SK-N-SH (cell line): ENCODE measurements around the gene BNC2. TPM values are rescaled to one million over a fixed set of nuclear protein-coding genes. Genes with fewer than 3 reads are reported as not detected.

Experiments
- CTCF ChIA-PET: fragments of 300-600, 350-600 bp; formaldehyde crosslinking; extraction: SDS; loops from one replicate; lab custom pipeline; 2021; lab: Yijun Ruan, JAX
- POLR2A ChIA-PET: fragments of 350-600 bp; sonication (Branson Sonifier 250); formaldehyde crosslinking; extraction: SDS; loops from one replicate; lab custom pipeline; 2020; ENCODE audit warnings: antibody characterized with exemption, inconsistent platforms; lab: Yijun Ruan, JAX
- DNase-seq: peaks from one replicate; pipeline ENCODE4 v3.0.0; 2012
- H2AFZ ChIP-seq: fragments of 200-600 bp; sonication (generic); 2 replicates; pipeline ENCODE4 v1.8.1; 2016; ENCODE audit warnings: antibody characterized with exemption, mild to moderate bottlenecking, low read depth
- H3F3A ChIP-seq: fragments of 200-600 bp; sonication (generic); replicated peaks from 2 replicates; pipeline ENCODE3; 2016; ENCODE audit warnings: antibody characterized with exemption, mild to moderate bottlenecking; ENCODE audit not compliant: insufficient read depth
- H3K27ac ChIP-seq, 2 experiments: fragments of 200-500 bp in 1 of 2; fragments of 200-600 bp in 1 of 2; sonication (Bioruptor generic) in 1 of 2; sonication (generic), shearing (Covaris generic) in 1 of 2; 2 replicates each; pipeline versions ENCODE4 v1.5.1 to v1.6.1; 2014 to 2016; ENCODE audit warnings: low read depth in 2 of 2, inconsistent platforms in 1 of 2, low read length in 1 of 2, mild to moderate bottlenecking in 1 of 2, mixed read lengths in 1 of 2
- H3K27me3 ChIP-seq: fragments of 200-600 bp; sonication (generic), shearing (Covaris generic); 2 replicates; pipeline ENCODE4 v1.6.1; 2016; ENCODE audit warnings: mixed run types; ENCODE audit not compliant: insufficient read depth
- H3K36me3 ChIP-seq, 2 experiments: fragments of 200-500 bp in 1 of 2; fragments of 200-600 bp in 1 of 2; sonication (Bioruptor generic) in 1 of 2; sonication (generic) in 1 of 2; replicated peaks in 1 of 2; 2 replicates each; pipeline versions ENCODE3 to v1.5.1; 2014 to 2016; ENCODE audit warnings: low read length in 1 of 2, mild to moderate bottlenecking in 1 of 2; ENCODE audit not compliant: insufficient read depth in 2 of 2, control insufficient read depth in 1 of 2
- H3K4me1 ChIP-seq, 2 experiments: fragments of 200-500 bp in 1 of 2; fragments of 200-600 bp in 1 of 2; sonication (Bioruptor generic) in 1 of 2; sonication (generic), shearing (Covaris generic) in 1 of 2; 2 replicates each; pipeline versions ENCODE4 v1.5.1 to v1.6.1; 2014 to 2016; ENCODE audit warnings: low read depth in 1 of 2, low read length in 1 of 2, mixed run types in 1 of 2; ENCODE audit not compliant: insufficient read depth in 2 of 2, control insufficient read depth in 1 of 2
- H3K4me2 ChIP-seq: fragments of 200-600 bp; sonication (generic), shearing (Covaris generic); 2 replicates; pipeline ENCODE4 v1.6.1; 2017; ENCODE audit warnings: mixed run types
- H3K4me3 ChIP-seq, 2 experiments: fragments of 200-500 bp in 1 of 2; fragments of 200-600 bp in 1 of 2; sonication (Bioruptor generic) in 1 of 2; sonication (generic), shearing (Covaris generic) in 1 of 2; 2 replicates each; pipeline versions ENCODE4 v1.5.1 to v1.8.1; 2014 to 2016; ENCODE audit warnings: low read depth in 2 of 2, inconsistent platforms in 1 of 2, low read length in 1 of 2, mild to moderate bottlenecking in 1 of 2, mixed read lengths in 1 of 2, moderate library complexity in 1 of 2
- H3K79me2 ChIP-seq: fragments of 200-600 bp; sonication (generic); 2 replicates; pipeline ENCODE4 v1.8.1; 2017; ENCODE audit warnings: mild to moderate bottlenecking; ENCODE audit not compliant: insufficient read depth
- H3K9ac ChIP-seq: fragments of 200-600 bp; sonication (generic); 2 replicates; pipeline ENCODE4 v1.6.1; 2017; ENCODE audit warnings: mixed run types
- H3K9me2 ChIP-seq: fragments of 200-600 bp; sonication (generic); 2 replicates; pipeline ENCODE4 v1.6.1; 2017; ENCODE audit warnings: mixed run types
- H3K9me3 ChIP-seq: fragments of 200-600 bp; sonication (generic); 2 replicates; pipeline ENCODE4 v1.6.1; 2017; ENCODE audit warnings: mixed run types, mild to moderate bottlenecking, moderate library complexity
- H4K20me1 ChIP-seq: fragments of 200-600 bp; sonication (generic); 2 replicates; pipeline ENCODE4 v1.6.1; 2017; ENCODE audit warnings: mild to moderate bottlenecking, mixed run types; ENCODE audit not compliant: insufficient read depth
- CHD2 ChIP-seq: fragments of 150-350 bp; IDR thresholded peaks from 2 replicates; pipeline ENCODE4 v1.6.1; 2018; ENCODE audit warnings: low read length; ENCODE audit not compliant: partially characterized antibody
- EP300 ChIP-seq, 2 experiments: IDR thresholded peaks; 2 replicates each; pipeline versions ENCODE4 v1.4.0 to v1.6.1; 2012; ENCODE audit warnings: borderline replicate concordance in 1 of 2, low read depth in 1 of 2, low read length in 1 of 2
- FOSL2 ChIP-seq: IDR thresholded peaks from 2 replicates; pipeline ENCODE4 v1.4.0; 2012; ENCODE audit warnings: low read depth, mild to moderate bottlenecking, moderate library complexity, borderline replicate concordance
- FOXM1 ChIP-seq: IDR thresholded peaks from 2 replicates; pipeline ENCODE4 v1.4.0; 2012; ENCODE audit warnings: low read depth, mild to moderate bottlenecking
- GABPA ChIP-seq: IDR thresholded peaks from 2 replicates; pipeline ENCODE4 v1.4.0; 2012; ENCODE audit warnings: low read depth, mild to moderate bottlenecking
- GATA2 ChIP-seq: sonication (generic); formaldehyde crosslinking; IDR thresholded peaks from 2 replicates; pipeline ENCODE4 v1.5.0; 2020; ENCODE audit warnings: mild to moderate bottlenecking, missing genetic modification reagents
- JUND ChIP-seq: IDR thresholded peaks from 2 replicates; pipeline ENCODE4 v1.4.0; 2012
- MEF2A ChIP-seq: IDR thresholded peaks from 2 replicates; pipeline ENCODE4 v1.4.0; 2012; ENCODE audit warnings: low read depth, borderline replicate concordance
- MXI1 ChIP-seq: IDR thresholded peaks from 2 replicates; pipeline ENCODE4 v1.6.1; 2012; ENCODE audit warnings: mild to moderate bottlenecking, low read depth, low read length, improper control_type of control experiment
- RAD21 ChIP-seq: IDR thresholded peaks from 2 replicates; pipeline ENCODE4 v1.6.1; 2012; ENCODE audit warnings: mild to moderate bottlenecking, low read length
- RXRA ChIP-seq: IDR thresholded peaks from 2 replicates; pipeline ENCODE4 v1.4.0; 2012; ENCODE audit warnings: low read depth, mild to moderate bottlenecking, borderline replicate concordance
- SIN3A ChIP-seq: IDR thresholded peaks from 2 replicates; pipeline ENCODE4 v1.6.1; 2012; ENCODE audit warnings: low read depth, mild to moderate bottlenecking, low read length, moderate library complexity, borderline replicate concordance
- SMC3 ChIP-seq: IDR thresholded peaks from 2 replicates; pipeline ENCODE4 v1.6.1; 2012; ENCODE audit warnings: low read depth, low read length, improper control_type of control experiment
- TCF12 ChIP-seq: IDR thresholded peaks from 2 replicates; pipeline ENCODE4 v1.4.0; 2012
- TEAD4 ChIP-seq: IDR thresholded peaks from 2 replicates; pipeline ENCODE4 v1.4.0; 2012; ENCODE audit warnings: mild to moderate bottlenecking, borderline replicate concordance; ENCODE audit not compliant: insufficient read depth
- USF1 ChIP-seq: IDR thresholded peaks from 2 replicates; pipeline ENCODE4 v1.4.0; 2012; ENCODE audit warnings: low read depth, borderline replicate concordance
- YY1 ChIP-seq: IDR thresholded peaks from 2 replicates; pipeline ENCODE4 v1.4.0; 2012; ENCODE audit warnings: low read depth, mild to moderate bottlenecking
- ZBTB33 ChIP-seq: IDR thresholded peaks from 2 replicates; pipeline ENCODE4 v1.4.0; 2012; ENCODE audit warnings: low read depth, borderline replicate concordance
- WGBS: methylation state at CpG from one replicate; pipeline ENCODE4 v1.1.6; 2017; ENCODE audit warnings: low lambda C conversion rate; 5-methylcytosine and 5-hydroxymethylcytosine counted together
- polyA plus RNA-seq, 3 experiments: library from polyadenylated mRNA; depleted of rRNA; stranded (reverse); fragments of >200 nt; gene quantifications; 2 replicates each; pipeline ENCODE4 v1.2.3, GENCODE V29; 2012
- TF ChIP-seq, protein P1 (sequence below): fragments of 200-600 bp; sonication (generic); IDR thresholded peaks from 2 replicates; pipeline ENCODE4 v1.6.1; 2017; ENCODE audit warnings: antibody characterized with exemption, mild to moderate bottlenecking, moderate library complexity
- TF ChIP-seq, protein P2 (sequence below): IDR thresholded peaks from 2 replicates; pipeline ENCODE4 v1.6.1; 2012; ENCODE audit warnings: mild to moderate bottlenecking, low read depth, low read length, moderate library complexity

BNC2 gene
- polyA plus RNA-seq, 1 of the 3 experiments (the other 2 are of a cell fraction) = 8.8 TPM

DNA sequence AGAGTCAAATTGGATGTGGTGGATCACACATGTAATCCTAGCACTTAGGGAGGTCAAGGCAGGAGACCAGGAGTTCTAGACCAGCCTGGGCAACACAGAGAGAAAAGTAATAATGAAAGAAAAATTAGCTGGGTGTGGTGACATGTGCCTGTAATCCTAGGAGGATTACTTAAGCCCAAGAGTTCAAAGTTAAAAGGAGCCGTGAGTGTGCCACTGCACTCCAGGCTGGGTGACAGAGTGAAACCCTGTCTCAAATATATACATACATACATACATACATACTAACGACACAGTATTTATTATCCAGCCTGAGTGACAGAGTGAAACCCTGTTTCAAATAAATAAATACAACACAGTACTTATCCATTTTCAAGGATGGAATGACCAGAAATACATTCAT is 180.3 kb downstream of the BNC2 start:
- POLR2A ChIA-PET = interaction anchor here (0.5 kb wide), 1 partner anchor 649 kb away, joined by 3 read pairs; no protein-coding TSS in a partner anchor
- Histone ChIP-seq H3K27ac (no peak overlapping the region), H3K36me3 (peaks cover 0 to 20% of the 10 kb centered on the region in 2 experiments), H3K4me1 (0 out of 4 replicates have a peak, but pooled peaks cover 0 to 5% of the 10 kb centered on the region in 2 experiments), H2AFZ (no peak overlapping the region), H3K4me3 (no peak overlapping the region), H4K20me1 (no peaks in the 10 kb centered on the region), H3K79me2 (peaks cover 65% of the 10 kb centered on the region), H3K9me3 (no peaks in the 10 kb centered on the region), H3F3A (no peaks in the 10 kb centered on the region), H3K9me2 (no peaks in the 10 kb centered on the region), H3K4me2 (no peak overlapping the region), H3K9ac (no peak overlapping the region), H3K27me3 (no peaks in the 10 kb centered on the region)
- 90% methylated on average over 2 of the region's 2 CpGs for WGBS
- CTCF ChIA-PET = no interaction called here
- no peak for TF ChIP-seq JUND
- TF ChIP-seq, protein P1, sequence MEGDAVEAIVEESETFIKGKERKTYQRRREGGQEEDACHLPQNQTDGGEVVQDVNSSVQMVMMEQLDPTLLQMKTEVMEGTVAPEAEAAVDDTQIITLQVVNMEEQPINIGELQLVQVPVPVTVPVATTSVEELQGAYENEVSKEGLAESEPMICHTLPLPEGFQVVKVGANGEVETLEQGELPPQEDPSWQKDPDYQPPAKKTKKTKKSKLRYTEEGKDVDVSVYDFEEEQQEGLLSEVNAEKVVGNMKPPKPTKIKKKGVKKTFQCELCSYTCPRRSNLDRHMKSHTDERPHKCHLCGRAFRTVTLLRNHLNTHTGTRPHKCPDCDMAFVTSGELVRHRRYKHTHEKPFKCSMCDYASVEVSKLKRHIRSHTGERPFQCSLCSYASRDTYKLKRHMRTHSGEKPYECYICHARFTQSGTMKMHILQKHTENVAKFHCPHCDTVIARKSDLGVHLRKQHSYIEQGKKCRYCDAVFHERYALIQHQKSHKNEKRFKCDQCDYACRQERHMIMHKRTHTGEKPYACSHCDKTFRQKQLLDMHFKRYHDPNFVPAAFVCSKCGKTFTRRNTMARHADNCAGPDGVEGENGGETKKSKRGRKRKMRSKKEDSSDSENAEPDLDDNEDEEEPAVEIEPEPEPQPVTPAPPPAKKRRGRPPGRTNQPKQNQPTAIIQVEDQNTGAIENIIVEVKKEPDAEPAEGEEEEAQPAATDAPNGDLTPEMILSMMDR = no peak
- TF ChIP-seq FOXM1 = no peak
- no peak for TF ChIP-seq RAD21
- no peak for TF ChIP-seq MEF2A
- TF ChIP-seq RXRA = no peak
- TF ChIP-seq, protein P2, sequence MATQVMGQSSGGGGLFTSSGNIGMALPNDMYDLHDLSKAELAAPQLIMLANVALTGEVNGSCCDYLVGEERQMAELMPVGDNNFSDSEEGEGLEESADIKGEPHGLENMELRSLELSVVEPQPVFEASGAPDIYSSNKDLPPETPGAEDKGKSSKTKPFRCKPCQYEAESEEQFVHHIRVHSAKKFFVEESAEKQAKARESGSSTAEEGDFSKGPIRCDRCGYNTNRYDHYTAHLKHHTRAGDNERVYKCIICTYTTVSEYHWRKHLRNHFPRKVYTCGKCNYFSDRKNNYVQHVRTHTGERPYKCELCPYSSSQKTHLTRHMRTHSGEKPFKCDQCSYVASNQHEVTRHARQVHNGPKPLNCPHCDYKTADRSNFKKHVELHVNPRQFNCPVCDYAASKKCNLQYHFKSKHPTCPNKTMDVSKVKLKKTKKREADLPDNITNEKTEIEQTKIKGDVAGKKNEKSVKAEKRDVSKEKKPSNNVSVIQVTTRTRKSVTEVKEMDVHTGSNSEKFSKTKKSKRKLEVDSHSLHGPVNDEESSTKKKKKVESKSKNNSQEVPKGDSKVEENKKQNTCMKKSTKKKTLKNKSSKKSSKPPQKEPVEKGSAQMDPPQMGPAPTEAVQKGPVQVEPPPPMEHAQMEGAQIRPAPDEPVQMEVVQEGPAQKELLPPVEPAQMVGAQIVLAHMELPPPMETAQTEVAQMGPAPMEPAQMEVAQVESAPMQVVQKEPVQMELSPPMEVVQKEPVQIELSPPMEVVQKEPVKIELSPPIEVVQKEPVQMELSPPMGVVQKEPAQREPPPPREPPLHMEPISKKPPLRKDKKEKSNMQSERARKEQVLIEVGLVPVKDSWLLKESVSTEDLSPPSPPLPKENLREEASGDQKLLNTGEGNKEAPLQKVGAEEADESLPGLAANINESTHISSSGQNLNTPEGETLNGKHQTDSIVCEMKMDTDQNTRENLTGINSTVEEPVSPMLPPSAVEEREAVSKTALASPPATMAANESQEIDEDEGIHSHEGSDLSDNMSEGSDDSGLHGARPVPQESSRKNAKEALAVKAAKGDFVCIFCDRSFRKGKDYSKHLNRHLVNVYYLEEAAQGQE = no peak
- no peak for TF ChIP-seq ZBTB33
- TF ChIP-seq MXI1 = no peak
- no peak for TF ChIP-seq EP300 (IDR thresholded peaks at IDR 0.05; ENCODE audit: borderline replicate concordance in 1 of 2, low read depth in 1 of 2, low read length in 1 of 2)
- no peak for TF ChIP-seq GATA2
- TF ChIP-seq SMC3 = no peak
- no peak for TF ChIP-seq USF1
- no peak for TF ChIP-seq SIN3A
- no peak for TF ChIP-seq TEAD4
- no peak for TF ChIP-seq TCF12
- TF ChIP-seq GABPA = no peak
- TF ChIP-seq YY1 = no peak
- TF ChIP-seq CHD2 = no peak
- no peak for TF ChIP-seq FOSL2
- DNase-seq = no peak
